Stimulated activated CD4-positive, alpha-beta T cell treated with anti-CD3 and anti-CD28 coated beads, Interleukin-15, amount 100 ng/mL, for 1 hour (primary cell): Measurements from ENCODE around the gene LPCAT4.

Source experiments
- DNase-seq, 2 donors: peaks; one replicate each; pipeline ENCODE4 v3.0.0-alpha.2; 2020; ENCODE audit warnings: low read depth in 1 of 2, low spot score in 1 of 2

LPCAT4 gene

GRCh38 chr15:34337557-34338306 is 29.3 kb downstream of the LPCAT4 start, which contains the start of gene SLC12A6:
Gene SLC12A6 (minus strand): TSS chr15:34337781. CDS start chr15:34336680, 1,101 bp downstream.
- peak; percentile 84 to 87 for DNase-seq

- no peak for DNase-seq
Measured at GRCh38 chr15:34336991-34337556, 29.9 kb downstream of the LPCAT4 start.

- DNase-seq: no peak
Measured at GRCh38 chr15:34336231-34336990, 30.6 kb downstream of the LPCAT4 start.

GRCh38 chr15:34335176-34336032 is 31.6 kb downstream of the LPCAT4 start:
- no peak for DNase-seq

- no peak for DNase-seq
Measured at GRCh38 chr15:34334672-34335071, 32.3 kb downstream of the LPCAT4 start.

- DNase-seq: no peak
Measured at GRCh38 chr15:34332553-34333120, 34.4 kb downstream of the LPCAT4 start.

GRCh38 chr15:34331809-34332208 is 35.2 kb downstream of the LPCAT4 start:
- no peak for DNase-seq

- no peak for DNase-seq
Measured at GRCh38 chr15:34330279-34330678, 36.7 kb downstream of the LPCAT4 start.

- no peak for DNase-seq
Measured at GRCh38 chr15:34329006-34329405, 38.0 kb downstream of the LPCAT4 start.

GRCh38 chr15:34327906-34328305 is 39.1 kb downstream of the LPCAT4 start:
- no peak for DNase-seq

GRCh38 chr15:34325368-34325767 is 41.6 kb downstream of the LPCAT4 start:
- DNase-seq: no peak

GRCh38 chr15:34324933-34325332 is 42.1 kb downstream of the LPCAT4 start:
- no peak for DNase-seq

GRCh38 chr15:34323217-34323616 is 43.8 kb downstream of the LPCAT4 start:
- no peak for DNase-seq

GRCh38 chr15:34318277-34319079 is 48.5 kb downstream of the LPCAT4 start:
- no peak for DNase-seq

- DNase-seq: no peak
Measured at GRCh38 chr15:34314491-34315490, 52.2 kb downstream of the LPCAT4 start.

GRCh38 chr15:34311563-34311962 is 55.4 kb downstream of the LPCAT4 start:
- DNase-seq: no peak
